K562 (cell line): ENCODE measurements around the gene CTNNA3. TPM values are rescaled to one million over a fixed set of nuclear protein-coding genes. Genes with fewer than 3 reads are reported as not detected.

ENCODE experiments used
- ATAC-seq: fragments of 200-7000 bp; cut with Tn5 transposase; 3 replicates; pipeline ENCODE4 v1.9.1; 2020; ENCODE audit warnings: moderate library complexity
- BruUV-seq: library from RNA; stranded (reverse); fragments of 400-500 nt; replicated peaks from 2 replicates; lab custom pipeline; 2021; lab: Mats Ljungman, UMichigan
- CTCF ChIA-PET: fragments of 300-600 bp; formaldehyde crosslinking; extraction: SDS; loops from one replicate; lab custom pipeline; 2021; ENCODE audit warnings: low intra/inter-chr PET ratio; lab: Yijun Ruan, JAX
- POLR2A ChIA-PET: fragments of 300-600, 350-650 bp; sonication (Branson Sonifier 250); formaldehyde crosslinking; extraction: SDS; loops from one replicate; lab custom pipeline; 2021; ENCODE audit warnings: antibody characterized with exemption, inconsistent platforms; lab: Yijun Ruan, JAX
- DNase-seq, 4 experiments: peaks; one replicate each; pipeline versions ENCODE4 v3.0.0 to v3.0.0-alpha.2; 2011 to 2018; ENCODE audit warnings: low spot score in 3 of 4, mixed read lengths in 3 of 4; ENCODE audit errors: extremely low read depth in 1 of 4
- FAIRE-seq: peaks from 2 replicates; lab custom pipeline; 2011; peaks lifted over from hg19 to GRCh38; lab: Jason Lieb, UNC
- H2AFZ ChIP-seq: 2 replicates; pipeline ENCODE4 v1.6.0; 2011; ENCODE audit warnings: low read depth, low read length, control low read depth, inconsistent platforms
- H3K27ac ChIP-seq: fragments of 200-600 bp; 3 replicates; pipeline ENCODE4 v1.8.0; 2011; ENCODE audit warnings: low read depth, mild to moderate bottlenecking, control low read depth, inconsistent platforms, low read length, moderate library complexity, mixed read lengths; ENCODE audit errors: extremely low read depth
- H3K27me3 ChIP-seq, 2 experiments: fragments of 300-600 bp in 1 of 2; 2 replicates in 1 of 2; 3 replicates in 1 of 2; pipeline versions ENCODE4 v1.6.0 to v1.8.0; 2011; ENCODE audit warnings: inconsistent platforms in 2 of 2, low read length in 2 of 2, mild to moderate bottlenecking in 1 of 2, mixed read lengths in 1 of 2, moderate library complexity in 1 of 2; ENCODE audit not compliant: control insufficient read depth in 2 of 2, insufficient read depth in 2 of 2
- H3K36me3 ChIP-seq: fragments of 300-600 bp; 3 replicates; pipeline ENCODE4 v1.8.0; 2011; ENCODE audit warnings: mild to moderate bottlenecking, low read length, inconsistent platforms; ENCODE audit not compliant: control insufficient read depth, insufficient read depth
- H3K4me1 ChIP-seq, 2 experiments: fragments of 200-600 bp in 1 of 2; replicated peaks in 1 of 2; 2 replicates in 1 of 2; 3 replicates in 1 of 2; pipeline versions ENCODE4 v1.5.1 to v1.8.0; 2011; ENCODE audit warnings: inconsistent platforms in 2 of 2, low read length in 2 of 2, mild to moderate bottlenecking in 1 of 2, mixed read lengths in 1 of 2, moderate library complexity in 1 of 2; ENCODE audit not compliant: control insufficient read depth in 2 of 2, insufficient read depth in 2 of 2
- H3K4me2 ChIP-seq: 2 replicates; pipeline ENCODE4 v1.6.1; 2011; ENCODE audit warnings: low read length, control low read depth, inconsistent platforms, mixed read lengths; ENCODE audit not compliant: insufficient read depth
- H3K4me3 ChIP-seq: fragments of 200-600 bp; sonication (generic), shearing (Covaris generic); 2 replicates; pipeline ENCODE4 v1.5.1; 2016; ENCODE audit warnings: control low read depth, inconsistent platforms
- H3K79me2 ChIP-seq: fragments of 200-600 bp; 3 replicates; pipeline ENCODE4 v1.8.0; 2011; ENCODE audit warnings: low read length, inconsistent platforms; ENCODE audit not compliant: control insufficient read depth, insufficient read depth
- H3K9ac ChIP-seq, 2 experiments: 2 replicates each; pipeline versions ENCODE4 v1.6.0 to v1.6.1; 2011; ENCODE audit warnings: low read depth in 2 of 2, low read length in 2 of 2, control low read depth in 1 of 2, inconsistent platforms in 1 of 2, mild to moderate bottlenecking in 1 of 2, mixed read lengths in 1 of 2; ENCODE audit not compliant: insufficient read depth in 1 of 2
- H3K9me1 ChIP-seq: one replicate; pipeline ENCODE4 v1.6.0; 2011; ENCODE audit warnings: inconsistent platforms, mild to moderate bottlenecking, low read length, moderate library complexity; ENCODE audit not compliant: control insufficient read depth, insufficient read depth
- H3K9me3 ChIP-seq: replicated peaks from 2 replicates; pipeline ENCODE4 v1.5.1; 2011; ENCODE audit warnings: low read depth, low read length, inconsistent platforms; ENCODE audit not compliant: control insufficient read depth, insufficient read depth
- H4K20me1 ChIP-seq: replicated peaks from 2 replicates; pipeline ENCODE4 v1.6.1; 2011; ENCODE audit warnings: low read length, inconsistent platforms, mixed read lengths; ENCODE audit not compliant: control insufficient read depth, insufficient read depth
- ARNT ChIP-seq, 2 experiments: fragments of 450-650 bp; IDR thresholded peaks; 2 replicates each; pipeline ENCODE4 v1.6.1; 2016; ENCODE audit warnings: mild to moderate bottlenecking in 1 of 2
- MXD1 ChIP-seq: fragments of 250-450 bp; sonication (Bioruptor Pico); IDR thresholded peaks from 2 replicates; pipeline ENCODE4 v1.8.0; 2021; ENCODE audit warnings: borderline replicate concordance, mild to moderate bottlenecking, moderate library complexity; ENCODE audit not compliant: poor library complexity, severe bottlenecking
- PCBP2 ChIP-seq: fragments of 200-400 bp; formaldehyde crosslinking; IDR thresholded peaks from 2 replicates; pipeline ENCODE4 v1.6.1; 2018; ENCODE audit warnings: low read length, low read depth, mild to moderate bottlenecking, moderate library complexity; ENCODE audit not compliant: poor library complexity, severe bottlenecking
- RCOR1 ChIP-seq, 2 experiments: IDR thresholded peaks; 2 replicates each; pipeline ENCODE4 v1.6.1; 2012; ENCODE audit warnings: low read depth in 2 of 2, low read length in 2 of 2, borderline replicate concordance in 1 of 2, improper control_type of control experiment in 1 of 2
- RFX7 ChIP-seq: fragments of 250-450 bp; sonication (Bioruptor Pico); IDR thresholded peaks from 2 replicates; pipeline ENCODE4 v1.5.1; 2021; ENCODE audit warnings: mild to moderate bottlenecking
- RREB1 ChIP-seq: fragments of 250-450 bp; sonication (Bioruptor Pico); IDR thresholded peaks from 2 replicates; pipeline ENCODE4 v1.4.0; 2020
- SAFB2 ChIP-seq: fragments of 200-400 bp; formaldehyde crosslinking; IDR thresholded peaks from 2 replicates; pipeline ENCODE4 v1.6.1; 2018; ENCODE audit warnings: borderline replicate concordance, low read length, low read depth, moderate library complexity; ENCODE audit not compliant: severe bottlenecking
- SRSF7 ChIP-seq: fragments of 200-400 bp; formaldehyde crosslinking; optimal IDR thresholded peaks from 2 replicates; pipeline ENCODE3; 2017; ENCODE audit warnings: mild to moderate bottlenecking, low read depth, low read length
- XRCC5 ChIP-seq: fragments of 200-400 bp; formaldehyde crosslinking; IDR thresholded peaks from 2 replicates; pipeline ENCODE4 v1.6.1; 2017; ENCODE audit warnings: low read depth, mild to moderate bottlenecking, low read length
- ZFX ChIP-seq: sonication (generic); formaldehyde crosslinking; IDR thresholded peaks from 2 replicates; pipeline ENCODE4 v1.8.0; 2022; ENCODE audit warnings: mild to moderate bottlenecking, missing genetic modification reagents, moderate library complexity
- ZNF146 ChIP-seq: IDR thresholded peaks from one replicate; pipeline ENCODE4 v1.6.1; 2018; ENCODE audit warnings: missing compliant biosample characterization; ENCODE audit not compliant: unreplicated experiment
- ZNF175 ChIP-seq: fragments of 200-800 bp; sonication (Bioruptor generic); IDR thresholded peaks from 2 replicates; pipeline ENCODE4 v1.6.1; 2016; ENCODE audit warnings: low read depth, mild to moderate bottlenecking, missing genetic modification characterization, missing compliant biosample characterization
- ZNF217 ChIP-seq: sonication (generic); formaldehyde crosslinking; IDR thresholded peaks from 2 replicates; pipeline ENCODE4 v1.8.0; 2022; ENCODE audit warnings: mild to moderate bottlenecking, missing genetic modification reagents
- WGBS: fragments of 100-300 bp; shearing (Covaris generic); methylation state at CpG from one replicate; pipeline ENCODE4 v1.1.6; 2016; ENCODE audit warnings: low coverage, mixed read lengths; ENCODE audit not compliant: insufficient coverage; ENCODE audit errors: missing lambda C conversion rate; 5-methylcytosine and 5-hydroxymethylcytosine counted together
- in situ Hi-C: fragments of 300-500 bp; cut with MboI; formaldehyde crosslinking; loops from 4 replicates; pipeline ENCODE4 v1.15.0; 2018; ENCODE audit warnings: inconsistent platforms, mixed read lengths
- intact Hi-C: fragments of 100-400 bp; cut with micrococcal nuclease; formaldehyde crosslinking; loops from 2 replicates; pipeline ENCODE4 v1.14.2; 2022
- polyA plus RNA-seq, 8 experiments: library from polyadenylated mRNA; depleted of rRNA in 4 of 8; stranded (reverse) in 5 of 8; unstranded in 3 of 8; fragments of >200 nt; fragmentation: Nextera tagmentation in 2 of 8; fragmentation: Illumina TruSeq in 1 of 8; extraction: Ambion mirVana in 2 of 8; extraction: Trizol in 1 of 8; gene quantifications; 2 replicates each; pipeline versions ENCODE4 v1.2.1 to v1.2.3, GENCODE V29; 2011 to 2014; ENCODE audit warnings: inconsistent platforms in 1 of 8, missing spikeins in 1 of 8
- total RNA-seq, 7 experiments: library from RNA; depleted of rRNA in 6 of 7; stranded (reverse); fragments of >200 nt in 6 of 7; fragmentation: Illumina TruSeq in 2 of 7; extraction: Trizol in 2 of 7; gene quantifications; 2 replicates each; pipeline versions ENCODE4 v1.2.1 to v1.2.3, GENCODE V29; 2011 to 2021; ENCODE audit warnings: low replicate concordance in 1 of 7

Gene CTNNA3
- total and polyA plus RNA-seq, 9 of the 15 experiments (the other 6 are each of a cell fraction or from before 2014, with no cell fraction given), result 0.04 TPM; not detected in 8

- TF ChIP-seq MXD1 (CRISPR knock-in tag) (no peak), SAFB2 (no peak), ZFX (CRISPR knock-in tag) (no peak), ZNF175 (no peak), ARNT (IDR thresholded peaks at IDR 0.05) (no peak)
These were observed 407.1 kb downstream of the CTNNA3 start (continued) for GRCh38 chr10:67288688-67289410.

GRCh38 chr10:67284589-67284988 lies 411.4 kb downstream of the CTNNA3 start:
- ATAC-seq (no peak), FAIRE-seq (no peak), DNase-seq (no peak)
- Histone ChIP-seq H3K27ac (no peak overlapping the region), H3K36me3 (no peaks in the 10 kb centered on the region), H3K4me1 (no peaks in the 10 kb centered on the region), H3K9me1 (no peaks in the 10 kb centered on the region), H3K4me3 (no peak overlapping the region), H3K9ac (no peak overlapping the region), H2AFZ (no peak overlapping the region), H3K79me2 (no peaks in the 10 kb centered on the region), H4K20me1 (no peaks in the 10 kb centered on the region), H3K27me3 (no peaks in the 10 kb centered on the region), H3K4me2 (no peak overlapping the region), H3K9me3 (no peaks in the 10 kb centered on the region; the same call in 1 of the 2 replicates)
- 0% methylated on average over 1 of the region's 1 CpG for WGBS
- intact Hi-C loops (no loop called here), in situ Hi-C loops (no loop called here)
- no TSS peak for BruUV-seq
- POLR2A ChIA-PET, result no interaction called here
- CTCF ChIA-PET, result no interaction called here
- TF ChIP-seq RCOR1 (IDR thresholded peaks at IDR 0.05; ENCODE audit: borderline replicate concordance in 1 of 2, low read depth in 2 of 2, low read length in 2 of 2) (no peak), ZNF146 (CRISPR knock-in tag) (no peak), ZNF217 (CRISPR knock-in tag) (no peak), RFX7 (CRISPR knock-in tag) (no peak), RREB1 (no peak), XRCC5 (no peak), PCBP2 (no peak), SRSF7 (no peak)
